ENCODE results near the gene SDK1. TPM values are rescaled to one million over a fixed set of nuclear protein-coding genes. Genes with fewer than 3 reads are reported as not detected.

Gene SDK1
- total RNA-seq, 1 donor from 2014 or later = 4.3 TPM

GRCh38 chr7:4097001-4097609 is 796.1 kb downstream of the SDK1 start:
- peak overlapping the region; percentile 95 for H3K27ac Mint-ChIP-seq (ENCODE audit: unreplicated experiment)
- peaks cover 7% of the 10 kb centered on the region for H3K27me3 Mint-ChIP-seq (ENCODE audit: unreplicated experiment)
- peak; percentile 44 for DNase-seq (ENCODE audit: low spot score)
- no peak for TF ChIP-seq CTCF (IDR thresholded peaks at IDR 0.05; ENCODE audit: unreplicated experiment)
- peaks cover 11% of the 10 kb centered on the region for H3K9me3 Mint-ChIP-seq (ENCODE audit: unreplicated experiment)
- H3K4me3 Mint-ChIP-seq (ENCODE audit: unreplicated experiment) = peak overlapping the region; percentile 58
- H3K36me3 Mint-ChIP-seq (ENCODE audit: low read depth, unreplicated experiment) = peaks cover 14% of the 10 kb centered on the region
- H3K4me1 Mint-ChIP-seq (ENCODE audit: unreplicated experiment) = peaks cover 33% of the 10 kb centered on the region

- peaks cover 33% of the 10 kb centered on the region for H3K4me1 Mint-ChIP-seq (ENCODE audit: unreplicated experiment)
- H3K9me3 Mint-ChIP-seq (ENCODE audit: unreplicated experiment) = peaks cover 11% of the 10 kb centered on the region
- no peak for DNase-seq (ENCODE audit: low spot score)
- peaks cover 8% of the 10 kb centered on the region for H3K27me3 Mint-ChIP-seq (ENCODE audit: unreplicated experiment)
- TF ChIP-seq CTCF (IDR thresholded peaks at IDR 0.05; ENCODE audit: unreplicated experiment) = no peak
- H3K36me3 Mint-ChIP-seq (ENCODE audit: low read depth, unreplicated experiment) = peaks cover 14% of the 10 kb centered on the region
- H3K27ac Mint-ChIP-seq (ENCODE audit: unreplicated experiment) = peak overlapping the region; percentile 95
- no peak overlapping the region for H3K4me3 Mint-ChIP-seq (ENCODE audit: unreplicated experiment)
Observed at GRCh38 chr7:4098169-4098568, 797.1 kb downstream of the SDK1 start.

- no peak for DNase-seq (ENCODE audit: low spot score)
- peaks cover 33% of the 10 kb centered on the region for H3K4me1 Mint-ChIP-seq (ENCODE audit: unreplicated experiment)
- peaks cover 11% of the 10 kb centered on the region for H3K9me3 Mint-ChIP-seq (ENCODE audit: unreplicated experiment)
- no peak overlapping the region for H3K4me3 Mint-ChIP-seq (ENCODE audit: unreplicated experiment)
- TF ChIP-seq CTCF (IDR thresholded peaks at IDR 0.05; ENCODE audit: unreplicated experiment) = no peak
- H3K36me3 Mint-ChIP-seq (ENCODE audit: low read depth, unreplicated experiment) = peaks cover 10% of the 10 kb centered on the region
- no peak overlapping the region for H3K27ac Mint-ChIP-seq (ENCODE audit: unreplicated experiment)
- peaks cover 9% of the 10 kb centered on the region for H3K27me3 Mint-ChIP-seq (ENCODE audit: unreplicated experiment)
Observed at GRCh38 chr7:4099651-4100050, 798.6 kb downstream of the SDK1 start.

DNA sequence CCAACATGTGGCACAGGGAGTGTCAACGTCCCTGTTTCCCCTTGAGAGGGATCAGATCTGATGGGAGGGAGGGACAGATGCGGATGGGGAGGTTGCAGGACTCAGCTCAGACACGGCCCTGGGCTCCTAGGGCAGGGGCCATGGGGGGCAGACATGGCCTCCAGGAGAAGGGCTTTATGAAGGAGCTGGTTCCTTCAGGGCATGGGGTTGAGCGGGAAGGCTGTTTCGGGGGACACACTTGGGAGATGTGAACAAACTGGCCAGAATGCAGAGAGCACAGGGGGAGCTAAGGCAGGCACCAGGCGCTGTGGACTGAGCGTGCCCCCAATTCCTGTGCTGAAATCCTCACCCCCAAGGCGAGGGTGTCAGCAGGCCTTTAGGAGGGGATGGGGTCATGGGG is 799.1 kb downstream of the SDK1 start:
- no peak for DNase-seq (ENCODE audit: low spot score)
- no peak for TF ChIP-seq CTCF (IDR thresholded peaks at IDR 0.05; ENCODE audit: unreplicated experiment)
- H3K27ac Mint-ChIP-seq (ENCODE audit: unreplicated experiment) = no peak overlapping the region
- H3K27me3 Mint-ChIP-seq (ENCODE audit: unreplicated experiment) = peaks cover 9% of the 10 kb centered on the region
- no peak overlapping the region for H3K4me3 Mint-ChIP-seq (ENCODE audit: unreplicated experiment)
- H3K36me3 Mint-ChIP-seq (ENCODE audit: low read depth, unreplicated experiment) = peaks cover 10% of the 10 kb centered on the region
- H3K9me3 Mint-ChIP-seq (ENCODE audit: unreplicated experiment) = peaks cover 11% of the 10 kb centered on the region
- H3K4me1 Mint-ChIP-seq (ENCODE audit: unreplicated experiment) = peaks cover 33% of the 10 kb centered on the region

GRCh38 chr7:4100691-4101090 is 799.6 kb downstream of the SDK1 start:
- peaks cover 11% of the 10 kb centered on the region for H3K27me3 Mint-ChIP-seq (ENCODE audit: unreplicated experiment)
- no peak overlapping the region for H3K4me3 Mint-ChIP-seq (ENCODE audit: unreplicated experiment)
- no peak for TF ChIP-seq CTCF (IDR thresholded peaks at IDR 0.05; ENCODE audit: unreplicated experiment)
- DNase-seq (ENCODE audit: low spot score) = no peak
- peaks cover 10% of the 10 kb centered on the region for H3K36me3 Mint-ChIP-seq (ENCODE audit: low read depth, unreplicated experiment)
- peaks cover 11% of the 10 kb centered on the region for H3K9me3 Mint-ChIP-seq (ENCODE audit: unreplicated experiment)
- peaks cover 33% of the 10 kb centered on the region for H3K4me1 Mint-ChIP-seq (ENCODE audit: unreplicated experiment)
- H3K27ac Mint-ChIP-seq (ENCODE audit: unreplicated experiment) = no peak overlapping the region

Measured in endothelial cell (in vitro differentiated cells).